GM12873 (cell line): Measurements from ENCODE around the gene WWOX.

Experiments
- TF ChIP-seq, protein P1 (sequence below): IDR thresholded peaks from 2 replicates; pipeline ENCODE4 v1.5.1; 2012; ENCODE audit warnings: low read depth, mild to moderate bottlenecking, moderate library complexity, low read length, control low read depth; ENCODE audit not compliant: insufficient read depth; ENCODE audit errors: missing control alignments

The WWOX gene

DNA sequence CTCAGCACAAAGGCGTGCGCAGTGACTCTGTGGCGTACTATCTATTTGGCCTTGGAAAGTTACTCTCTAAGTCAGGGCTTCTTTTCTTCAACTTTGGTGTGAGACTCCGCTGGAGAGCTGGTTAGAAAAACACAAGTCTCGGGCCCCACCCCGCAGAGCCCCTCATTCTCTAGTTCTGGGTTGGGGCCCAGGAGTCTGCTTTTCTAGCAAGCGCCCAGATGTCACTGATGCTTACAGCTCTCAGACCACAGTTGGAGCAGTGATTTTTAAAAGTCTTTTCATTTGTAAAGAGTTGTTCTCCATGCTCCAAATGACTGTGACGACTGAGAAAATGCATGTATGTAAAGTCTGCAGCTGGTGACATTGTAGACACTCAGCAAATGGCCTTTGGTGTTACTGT lies 582.3 kb downstream of the WWOX start:
- TF ChIP-seq, protein P1, sequence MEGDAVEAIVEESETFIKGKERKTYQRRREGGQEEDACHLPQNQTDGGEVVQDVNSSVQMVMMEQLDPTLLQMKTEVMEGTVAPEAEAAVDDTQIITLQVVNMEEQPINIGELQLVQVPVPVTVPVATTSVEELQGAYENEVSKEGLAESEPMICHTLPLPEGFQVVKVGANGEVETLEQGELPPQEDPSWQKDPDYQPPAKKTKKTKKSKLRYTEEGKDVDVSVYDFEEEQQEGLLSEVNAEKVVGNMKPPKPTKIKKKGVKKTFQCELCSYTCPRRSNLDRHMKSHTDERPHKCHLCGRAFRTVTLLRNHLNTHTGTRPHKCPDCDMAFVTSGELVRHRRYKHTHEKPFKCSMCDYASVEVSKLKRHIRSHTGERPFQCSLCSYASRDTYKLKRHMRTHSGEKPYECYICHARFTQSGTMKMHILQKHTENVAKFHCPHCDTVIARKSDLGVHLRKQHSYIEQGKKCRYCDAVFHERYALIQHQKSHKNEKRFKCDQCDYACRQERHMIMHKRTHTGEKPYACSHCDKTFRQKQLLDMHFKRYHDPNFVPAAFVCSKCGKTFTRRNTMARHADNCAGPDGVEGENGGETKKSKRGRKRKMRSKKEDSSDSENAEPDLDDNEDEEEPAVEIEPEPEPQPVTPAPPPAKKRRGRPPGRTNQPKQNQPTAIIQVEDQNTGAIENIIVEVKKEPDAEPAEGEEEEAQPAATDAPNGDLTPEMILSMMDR, result no peak

DNA sequence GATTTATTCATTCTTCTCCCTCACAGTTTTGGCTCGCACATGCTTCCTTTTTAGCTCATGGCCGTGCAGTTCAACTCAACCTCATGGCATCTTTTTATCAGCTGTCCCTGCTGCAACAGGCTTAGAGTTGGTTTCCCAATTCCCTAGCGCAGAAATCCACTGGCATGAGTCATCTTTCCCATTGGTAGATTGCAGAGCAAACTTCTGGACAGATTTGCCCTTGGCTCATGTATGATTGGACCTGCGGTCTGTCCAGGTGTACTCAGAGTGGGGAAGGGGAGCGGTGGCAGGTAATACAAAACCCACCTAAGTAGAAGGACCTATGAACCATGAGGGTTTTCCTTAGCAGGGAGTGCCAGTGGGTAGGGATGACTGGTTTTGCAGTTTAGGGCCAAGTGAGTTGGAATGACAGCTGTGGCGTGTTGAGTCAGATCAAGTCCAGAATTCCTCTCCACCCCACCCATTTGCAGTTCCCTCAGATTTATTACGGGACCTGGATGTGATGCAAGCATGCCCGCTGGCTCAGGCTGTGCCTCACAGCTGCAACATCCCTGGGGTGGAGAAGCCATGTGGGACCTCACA lies 584.7 kb downstream of the WWOX start:
- TF ChIP-seq, protein P1, result no peak

DNA sequence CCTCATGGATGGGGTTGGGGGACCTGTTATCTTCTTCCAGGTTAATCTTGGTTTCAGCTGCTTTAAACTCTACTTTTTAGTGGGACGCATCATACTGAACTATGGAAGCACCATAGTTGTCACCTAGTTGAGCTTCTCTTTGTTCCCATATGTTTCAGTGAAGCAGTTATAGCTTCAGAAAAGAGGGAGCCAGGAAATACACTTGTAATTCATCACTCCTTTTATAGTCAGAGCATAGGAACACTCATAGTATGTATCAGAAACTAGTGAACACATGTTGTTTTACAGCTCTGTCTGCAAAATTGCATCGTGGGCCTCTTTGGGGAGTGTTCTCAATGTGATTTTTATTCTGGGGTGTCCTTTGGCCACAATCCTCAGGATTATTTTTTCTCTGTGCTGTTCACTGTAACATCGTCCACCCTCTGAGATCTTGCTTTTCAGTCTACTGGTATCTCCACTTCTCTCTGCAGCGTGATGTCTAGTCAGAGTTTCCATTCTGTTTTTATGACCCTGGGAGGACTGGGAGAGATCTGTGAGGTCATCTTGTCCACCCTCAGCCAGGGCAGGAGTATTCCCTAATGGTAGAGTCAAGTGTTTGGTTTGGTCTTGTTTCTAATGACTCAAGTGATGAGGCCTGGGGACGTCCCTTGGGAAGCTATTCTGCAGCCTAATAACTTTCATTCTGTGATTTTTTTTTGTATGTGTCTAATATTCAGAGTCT lies 585.4 kb downstream of the WWOX start:
- TF ChIP-seq, protein P1, result no peak

DNA sequence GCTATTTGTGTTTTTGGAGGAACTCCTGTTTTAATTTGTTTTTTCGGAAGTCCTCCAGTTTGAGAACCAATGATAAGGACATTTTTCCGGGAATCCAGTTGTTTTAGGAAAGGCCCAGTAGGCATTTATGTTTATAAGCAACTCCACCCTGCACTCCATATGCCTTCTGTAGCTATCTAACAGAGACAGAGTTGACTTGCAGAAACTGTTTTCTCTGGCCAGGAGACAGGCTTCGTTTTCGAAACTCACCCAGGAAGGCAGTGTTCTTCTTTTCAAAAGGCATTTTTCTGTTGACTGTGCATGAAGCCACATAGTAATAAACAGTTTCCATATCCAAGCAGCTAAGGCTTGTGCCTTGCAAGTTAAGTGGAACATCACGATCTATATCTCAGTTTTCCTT lies 587.1 kb downstream of the WWOX start:
- TF ChIP-seq, protein P1, result no peak

DNA sequence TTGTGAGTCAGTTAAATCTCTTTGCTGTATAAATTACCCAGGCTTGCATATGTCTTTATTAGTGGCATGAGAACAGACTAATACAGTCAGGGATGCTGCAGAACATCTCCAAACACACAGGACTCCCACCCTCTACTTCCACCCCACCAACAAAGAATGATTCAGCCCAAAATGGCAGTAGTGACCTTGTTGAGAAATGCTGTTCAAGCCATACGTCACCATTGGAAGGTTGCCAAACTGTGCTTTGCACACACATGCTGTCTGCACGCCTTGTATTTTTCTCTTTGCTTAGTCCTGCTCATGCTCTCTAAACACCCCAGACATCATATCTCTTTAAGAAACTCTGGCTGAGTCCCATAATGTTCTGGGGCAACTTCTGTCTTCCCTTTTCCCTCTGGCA lies 589.6 kb downstream of the WWOX start:
- TF ChIP-seq, protein P1, result no peak

DNA sequence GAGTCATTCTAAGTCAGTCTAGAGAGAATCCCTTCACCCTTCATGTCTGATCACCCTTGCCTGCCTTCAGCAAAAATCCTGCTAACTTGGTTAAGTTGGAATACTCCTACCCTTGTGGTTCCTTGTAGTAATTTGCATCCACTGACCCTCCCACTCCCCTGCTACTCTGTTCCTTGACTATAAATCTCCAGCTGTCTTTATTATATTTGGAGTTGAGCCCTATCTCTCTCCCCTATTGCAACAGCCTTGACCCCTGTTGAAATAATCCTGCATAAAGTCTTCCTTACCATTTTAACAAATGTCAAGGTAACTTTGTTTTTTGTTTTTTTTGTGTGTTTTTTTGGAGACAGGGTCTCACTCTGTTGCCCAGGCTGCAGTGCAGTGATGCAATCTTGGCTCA lies 590.1 kb downstream of the WWOX start:
- TF ChIP-seq, protein P1, result no peak

DNA sequence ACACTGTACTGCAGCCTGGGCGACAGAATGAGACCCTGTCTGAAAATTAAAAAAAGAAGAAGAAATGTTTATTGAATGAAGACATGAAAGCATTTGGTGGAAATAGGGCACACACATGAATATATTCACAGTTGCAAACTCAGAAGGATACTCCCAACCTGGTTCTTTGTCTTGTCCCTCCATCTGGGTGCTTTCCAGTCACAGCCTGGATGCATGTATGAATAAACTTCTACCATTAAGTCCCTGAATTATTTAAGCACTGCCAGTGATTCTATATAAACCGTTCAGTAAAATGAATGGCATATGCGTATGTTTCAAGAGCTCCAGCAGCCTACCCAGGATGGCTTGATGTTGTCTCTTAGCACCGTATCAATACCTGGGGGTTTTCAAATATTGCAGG lies 591.1 kb downstream of the WWOX start:
- TF ChIP-seq, protein P1, result no peak
